GM12892 (cell line): Measurements from ENCODE around the gene RGR.

Experiments
- POLR2A ChIP-seq: IDR thresholded peaks from 2 replicates; pipeline ENCODE4 v1.6.1; 2011; ENCODE audit warnings: low read depth, low read length, control low read depth
- POLR2AphosphoS5 ChIP-seq: IDR thresholded peaks from 2 replicates; pipeline ENCODE4 v1.6.1; 2011; ENCODE audit warnings: low read depth, low read length, control low read depth

GRCh38 chr10:84234479-84234878, 10.4 kb upstream of the RGR start:
- TF ChIP-seq POLR2AphosphoS5: no peak
- TF ChIP-seq POLR2A: no peak
